GM21381 (cell line): ENCODE results near the gene LYPD4.

Experiments
- ATAC-seq: cut with Tn5 transposase; IDR thresholded peaks from one replicate; pipeline ENCODE4 v1.9.1; 2021; ENCODE audit warnings: mild to moderate bottlenecking, moderate library complexity; ENCODE audit not compliant: unreplicated experiment

Gene LYPD4

GRCh38 chr19:41844601-41845000 is at the start of gene LYPD4:
LYPD4 (minus strand) TSS chr19:41844683; CDS start chr19:41839285, 5,398 bp downstream.
- no peak for ATAC-seq

GRCh38 chr19:41893899-41894298 is 49.4 kb upstream of the LYPD4 start:
- no peak for ATAC-seq

- no peak for ATAC-seq
Measured at GRCh38 chr19:41892173-41892902, 47.9 kb upstream of the LYPD4 start.

- no peak for ATAC-seq
Measured at GRCh38 chr19:41890936-41891335, 46.5 kb upstream of the LYPD4 start.

- ATAC-seq: no peak
Measured at GRCh38 chr19:41889896-41890295, 45.4 kb upstream of the LYPD4 start.

GRCh38 chr19:41888926-41889325 is 44.4 kb upstream of the LYPD4 start:
- ATAC-seq: no peak

- ATAC-seq: no peak
Measured at GRCh38 chr19:41887711-41888382, 43.4 kb upstream of the LYPD4 start.

- no peak for ATAC-seq
Measured at GRCh38 chr19:41886761-41887710, 42.6 kb upstream of the LYPD4 start.

- peak; percentile 75 for ATAC-seq
Measured at GRCh38 chr19:41883821-41884733, 39.6 kb upstream of the LYPD4 start.

GRCh38 chr19:41883463-41883820 is 39.0 kb upstream of the LYPD4 start:
- ATAC-seq: no peak

- ATAC-seq: no peak
Measured at GRCh38 chr19:41882568-41883462, 38.3 kb upstream of the LYPD4 start, which contains the start of gene ARHGEF1. ARHGEF1 (plus strand) TSS chr19:41883184; CDS start chr19:41888083, 4,899 bp downstream.

- no peak for ATAC-seq
Measured at GRCh38 chr19:41880329-41880708, 35.8 kb upstream of the LYPD4 start.

- no peak for ATAC-seq
Measured at GRCh38 chr19:41879670-41880328, 35.3 kb upstream of the LYPD4 start.

GRCh38 chr19:41879080-41879479 is 34.6 kb upstream of the LYPD4 start:
- ATAC-seq: no peak

GRCh38 chr19:41877916-41878905 is 33.7 kb upstream of the LYPD4 start:
- ATAC-seq: no peak

- ATAC-seq: peak; percentile 61
Measured at GRCh38 chr19:41876847-41877832, 32.7 kb upstream of the LYPD4 start, which contains the start of gene CD79A. CD79A (plus strand) TSS chr19:41877279; CDS start chr19:41877305, 26 bp downstream.
